CD4-positive, alpha-beta T cell (primary cell): ENCODE measurements around the gene CDC42EP3. TPM values are rescaled to one million over a fixed set of nuclear protein-coding genes. Genes with fewer than 3 reads are reported as not detected.

Source experiments
- ATAC-seq: fragments of 200-7000 bp; cut with Tn5 transposase; one replicate; pipeline ENCODE4 v1.10.0; 2022; ENCODE audit warnings: mild to moderate bottlenecking; ENCODE audit not compliant: poor library complexity
- CTCF ChIA-PET: fragments of 350-600 bp; sonication (Branson Sonifier 250); formaldehyde crosslinking; loops from one replicate; lab custom pipeline; 2021; ENCODE audit warnings: antibody characterized with exemption, inconsistent platforms; lab: Charles Lee
- POLR2A ChIA-PET: fragments of 350-600 bp; sonication (Branson Sonifier 250); formaldehyde crosslinking; loops from one replicate; lab custom pipeline; 2021; ENCODE audit warnings: antibody characterized with exemption, inconsistent platforms; lab: Charles Lee
- DNase-seq, 14 experiments: peaks; one replicate each; pipeline ENCODE4 v3.0.0-alpha.2; 2013 to 2020; ENCODE audit warnings: mixed read lengths in 2 of 14
- H3K27ac ChIP-seq, 2 donors: one replicate each; pipeline versions ENCODE4 v1.5.1 to v1.7.0; 2013; ENCODE audit warnings: low read length in 2 of 2, low read depth in 1 of 2, mild to moderate bottlenecking in 1 of 2
- H3K27me3 ChIP-seq, 2 experiments: 1 replicate in 1 of 2; 2 replicates in 1 of 2; pipeline versions ENCODE4 v1.6.1 to v1.7.0; 2013; ENCODE audit warnings: low read length in 2 of 2, control low read depth in 1 of 2, mild to moderate bottlenecking in 1 of 2, moderate library complexity in 1 of 2; ENCODE audit not compliant: insufficient read depth in 2 of 2, control insufficient read depth in 1 of 2
- H3K36me3 ChIP-seq: one replicate; pipeline ENCODE4 v1.6.1; 2013; ENCODE audit warnings: low read length, control low read depth; ENCODE audit not compliant: insufficient read depth
- H3K4me1 ChIP-seq: one replicate; pipeline ENCODE4 v1.6.1; 2013; ENCODE audit warnings: low read length, control low read depth; ENCODE audit not compliant: insufficient read depth
- H3K4me3 ChIP-seq: one replicate; pipeline ENCODE4 v1.5.1; 2013; ENCODE audit warnings: mild to moderate bottlenecking, low read length, moderate library complexity
- H3K9me3 ChIP-seq, 2 experiments: 1 replicate in 1 of 2; 2 replicates in 1 of 2; pipeline versions ENCODE4 v1.6.1 to v1.7.0; 2013; ENCODE audit warnings: low read length in 2 of 2, mild to moderate bottlenecking in 2 of 2, control low read depth in 1 of 2, moderate library complexity in 1 of 2; ENCODE audit not compliant: control insufficient read depth in 1 of 2, insufficient read depth in 1 of 2
- H3K27ac Mint-ChIP-seq: one replicate; pipeline ENCODE4 v1.8.0; 2020; ENCODE audit warnings: mixed read lengths
- H3K27me3 Mint-ChIP-seq: one replicate; pipeline ENCODE4 v1.8.0; 2021; ENCODE audit warnings: mixed read lengths
- H3K36me3 Mint-ChIP-seq: one replicate; pipeline ENCODE4 v1.8.0; 2021; ENCODE audit warnings: low read depth, mixed read lengths
- H3K4me1 Mint-ChIP-seq: one replicate; pipeline ENCODE4 v1.8.0; 2021; ENCODE audit warnings: low read depth, mixed read lengths
- H3K4me3 Mint-ChIP-seq: one replicate; pipeline ENCODE4 v1.8.0; 2020; ENCODE audit warnings: mild to moderate bottlenecking, mixed read lengths
- H3K9me3 Mint-ChIP-seq: one replicate; pipeline ENCODE4 v1.8.0; 2020; ENCODE audit warnings: mixed read lengths
- intact Hi-C, 2 experiments: fragments of 100-400 bp; cut with DNase I in 1 of 2; cut with micrococcal nuclease in 1 of 2; formaldehyde crosslinking; loops; one replicate each; pipeline versions ENCODE4 v1.15.1 to v1.9.0; 2023 to 2025; cut with DNase I, micrococcal nuclease
- total RNA-seq, 174 experiments: library from RNA in 2 of 174; stranded (reverse) in 2 of 174; gene quantifications; one replicate each; pipeline ENCODE4 v1.2.3 and lab custom pipeline; 2021 to 2026
- TF ChIP-seq, protein P1 (sequence below): fragments of 200-600 bp; IDR thresholded peaks from one replicate; pipeline ENCODE4 v1.8.0; 2022; ENCODE audit warnings: antibody characterized with exemption, mild to moderate bottlenecking

CDC42EP3 gene
- total RNA-seq, 2 experiments from 2014 or later: 20.6 to 24.1 TPM

- no peak overlapping the region for H3K4me3 ChIP-seq
- peaks cover 19% of the 10 kb centered on the region for H3K36me3 Mint-ChIP-seq
- TF ChIP-seq, protein P1, sequence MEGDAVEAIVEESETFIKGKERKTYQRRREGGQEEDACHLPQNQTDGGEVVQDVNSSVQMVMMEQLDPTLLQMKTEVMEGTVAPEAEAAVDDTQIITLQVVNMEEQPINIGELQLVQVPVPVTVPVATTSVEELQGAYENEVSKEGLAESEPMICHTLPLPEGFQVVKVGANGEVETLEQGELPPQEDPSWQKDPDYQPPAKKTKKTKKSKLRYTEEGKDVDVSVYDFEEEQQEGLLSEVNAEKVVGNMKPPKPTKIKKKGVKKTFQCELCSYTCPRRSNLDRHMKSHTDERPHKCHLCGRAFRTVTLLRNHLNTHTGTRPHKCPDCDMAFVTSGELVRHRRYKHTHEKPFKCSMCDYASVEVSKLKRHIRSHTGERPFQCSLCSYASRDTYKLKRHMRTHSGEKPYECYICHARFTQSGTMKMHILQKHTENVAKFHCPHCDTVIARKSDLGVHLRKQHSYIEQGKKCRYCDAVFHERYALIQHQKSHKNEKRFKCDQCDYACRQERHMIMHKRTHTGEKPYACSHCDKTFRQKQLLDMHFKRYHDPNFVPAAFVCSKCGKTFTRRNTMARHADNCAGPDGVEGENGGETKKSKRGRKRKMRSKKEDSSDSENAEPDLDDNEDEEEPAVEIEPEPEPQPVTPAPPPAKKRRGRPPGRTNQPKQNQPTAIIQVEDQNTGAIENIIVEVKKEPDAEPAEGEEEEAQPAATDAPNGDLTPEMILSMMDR: no peak
- CTCF ChIA-PET: interaction anchor here (0.9 to 1.9 kb wide), 3 partner anchors 9 to 38 kb away, joined by 3 to 6 read pairs (median 3); no protein-coding TSS in a partner anchor
- H3K4me1 Mint-ChIP-seq: peaks cover 27% of the 10 kb centered on the region
- H3K4me1 ChIP-seq: peaks cover 20% of the 10 kb centered on the region
- peaks cover 5% of the 10 kb centered on the region for H3K36me3 ChIP-seq
- H3K27me3 ChIP-seq: no peaks in the 10 kb centered on the region
- ATAC-seq (no peak), DNase-seq (no peak)
- no peak overlapping the region for H3K27ac ChIP-seq
- H3K4me3 Mint-ChIP-seq: no peak overlapping the region
- intact Hi-C loops: no loop called here
- H3K9me3 Mint-ChIP-seq: no peaks in the 10 kb centered on the region
- peaks cover 0 to 10% of the 10 kb centered on the region in 2 experiments for H3K9me3 ChIP-seq
- POLR2A ChIA-PET: interaction anchor here (1.1 kb wide), 1 partner anchor 35 kb away, joined by 3 read pairs; no protein-coding TSS in a partner anchor
- no peaks in the 10 kb centered on the region for H3K27me3 Mint-ChIP-seq
- no peak overlapping the region for H3K27ac Mint-ChIP-seq
These were observed 60.7 kb downstream of the CDC42EP3 start for GRCh38 chr2:37610638-37611289.

GRCh38 chr2:37609782-37610181 lies 61.7 kb downstream of the CDC42EP3 start:
- no peak overlapping the region for H3K4me3 Mint-ChIP-seq
- no peak overlapping the region for H3K27ac Mint-ChIP-seq
- no peak overlapping the region for H3K4me3 ChIP-seq
- ATAC-seq (no peak), DNase-seq (no peak)
- no peaks in the 10 kb centered on the region for H3K27me3 ChIP-seq
- H3K4me1 ChIP-seq: peaks cover 10% of the 10 kb centered on the region
- peaks cover 25% of the 10 kb centered on the region for H3K36me3 Mint-ChIP-seq
- ChIA-PET POLR2A (interaction anchor here (1.1 kb wide), 1 partner anchor 35 kb away, joined by 3 read pairs; no protein-coding TSS in a partner anchor), CTCF (interaction anchor here (1.3 to 1.9 kb wide), 2 partner anchors 10 to 38 kb away, joined by 3 to 6 read pairs; no protein-coding TSS in a partner anchor)
- H3K27me3 Mint-ChIP-seq: no peaks in the 10 kb centered on the region
- H3K4me1 Mint-ChIP-seq: peaks cover 17% of the 10 kb centered on the region
- peaks cover 13% of the 10 kb centered on the region for H3K36me3 ChIP-seq
- TF ChIP-seq, protein P1: no peak
- H3K9me3 Mint-ChIP-seq: peaks cover 2% of the 10 kb centered on the region
- intact Hi-C loops: no loop called here
- H3K9me3 ChIP-seq: peaks cover 0 to 14% of the 10 kb centered on the region in 2 experiments
- H3K27ac ChIP-seq: no peak overlapping the region

GRCh38 chr2:37604716-37605115 lies 66.7 kb downstream of the CDC42EP3 start:
- Mint-ChIP-seq H3K36me3 (peaks cover 63% of the 10 kb centered on the region), H3K27ac (no peak overlapping the region), H3K4me3 (no peak overlapping the region), H3K27me3 (no peaks in the 10 kb centered on the region), H3K4me1 (peaks cover 39% of the 10 kb centered on the region), H3K9me3 (peaks cover 5% of the 10 kb centered on the region)
- no peak overlapping the region for H3K27ac ChIP-seq
- intact Hi-C loops: loop anchor here in 1 of 2 experiments (2.0 kb wide), 1 partner anchor 16 kb away; no protein-coding TSS in a partner anchor
- peaks cover 20% of the 10 kb centered on the region for H3K36me3 ChIP-seq
- TF ChIP-seq, protein P1: no peak
- H3K27me3 ChIP-seq: no peaks in the 10 kb centered on the region
- DNase-seq: no peak
- ATAC-seq: no peak
- H3K4me1 ChIP-seq: peaks cover 7% of the 10 kb centered on the region
- CTCF ChIA-PET: no interaction called here
- no peak overlapping the region for H3K4me3 ChIP-seq
- peaks cover 0 to 14% of the 10 kb centered on the region in 2 experiments for H3K9me3 ChIP-seq
- POLR2A ChIA-PET: interaction anchor here (0.8 to 1.9 kb wide), 2 partner anchors 11 to 20 kb away, joined by 3 to 6 read pairs; no protein-coding TSS in a partner anchor
